DMS53 treated with DMSO at 0.1 percent for 48 hours (cell line): ENCODE measurements around the gene ABL1.

Experiments used
- DNase-seq: peaks from one replicate; lab custom pipeline; 2025; ENCODE audit not compliant: unreplicated experiment; lab: John Stamatoyannopoulos, UW

The ABL1 gene

GRCh38 chr9:130824643-130825350 lies 10.3 kb upstream of the ABL1 start:
- no peak for DNase-seq

- DNase-seq = no peak
These were observed 9.8 kb upstream of the ABL1 start for GRCh38 chr9:130825351-130825651.

GRCh38 chr9:130825809-130826208 lies 9.2 kb upstream of the ABL1 start:
- no peak for DNase-seq

- DNase-seq = no peak
These were observed 5.3 kb upstream of the ABL1 start for GRCh38 chr9:130829762-130830161.

GRCh38 chr9:130830231-130830760 lies 4.8 kb upstream of the ABL1 start:
- DNase-seq = no peak

- no peak for DNase-seq
These were observed 4.0 kb upstream of the ABL1 start for GRCh38 chr9:130831077-130831476.

- DNase-seq = no peak
These were observed 1.7 kb upstream of the ABL1 start for GRCh38 chr9:130833031-130833990.

- DNase-seq = no peak
These were observed 616 bp downstream of the ABL1 start for GRCh38 chr9:130835441-130836298.

- DNase-seq = no peak
These were observed 2.0 kb downstream of the ABL1 start for GRCh38 chr9:130837002-130837511.

- DNase-seq = no peak
These were observed 2.6 kb downstream of the ABL1 start for GRCh38 chr9:130837643-130838042.

- no peak for DNase-seq
These were observed 4.4 kb downstream of the ABL1 start for GRCh38 chr9:130839132-130840111.

- no peak for DNase-seq
These were observed 7.5 kb downstream of the ABL1 start for GRCh38 chr9:130842545-130842944.

- DNase-seq = no peak
These were observed 8.2 kb downstream of the ABL1 start for GRCh38 chr9:130843049-130843908.

GRCh38 chr9:130844044-130844451 lies 9.0 kb downstream of the ABL1 start:
- no peak for DNase-seq

- no peak for DNase-seq
These were observed 10.2 kb downstream of the ABL1 start for GRCh38 chr9:130845254-130845653.

GRCh38 chr9:130845901-130846481 lies 10.9 kb downstream of the ABL1 start:
- DNase-seq = no peak

GRCh38 chr9:130846487-130847305 lies 11.6 kb downstream of the ABL1 start:
- no peak for DNase-seq
